Lower leg skin (tissue), 3 donors: ENCODE measurements around the gene SLC3A2.

Experiments used
- POLR2A ChIP-seq, 2 donors: fragments of 450-650 bp; IDR thresholded peaks; one replicate each; pipeline ENCODE4 v1.6.1; 2016 to 2017; ENCODE audit warnings: antibody characterized with exemption in 2 of 2, mild to moderate bottlenecking in 1 of 2, moderate library complexity in 1 of 2
- TF ChIP-seq, protein P1 (sequence below), 3 donors: fragments of 450-650 bp; IDR thresholded peaks; one replicate each; pipeline ENCODE4 v1.5.1; 2016; ENCODE audit warnings: antibody characterized with exemption in 3 of 3, mild to moderate bottlenecking in 3 of 3, moderate library complexity in 2 of 3

- TF ChIP-seq, protein P1, sequence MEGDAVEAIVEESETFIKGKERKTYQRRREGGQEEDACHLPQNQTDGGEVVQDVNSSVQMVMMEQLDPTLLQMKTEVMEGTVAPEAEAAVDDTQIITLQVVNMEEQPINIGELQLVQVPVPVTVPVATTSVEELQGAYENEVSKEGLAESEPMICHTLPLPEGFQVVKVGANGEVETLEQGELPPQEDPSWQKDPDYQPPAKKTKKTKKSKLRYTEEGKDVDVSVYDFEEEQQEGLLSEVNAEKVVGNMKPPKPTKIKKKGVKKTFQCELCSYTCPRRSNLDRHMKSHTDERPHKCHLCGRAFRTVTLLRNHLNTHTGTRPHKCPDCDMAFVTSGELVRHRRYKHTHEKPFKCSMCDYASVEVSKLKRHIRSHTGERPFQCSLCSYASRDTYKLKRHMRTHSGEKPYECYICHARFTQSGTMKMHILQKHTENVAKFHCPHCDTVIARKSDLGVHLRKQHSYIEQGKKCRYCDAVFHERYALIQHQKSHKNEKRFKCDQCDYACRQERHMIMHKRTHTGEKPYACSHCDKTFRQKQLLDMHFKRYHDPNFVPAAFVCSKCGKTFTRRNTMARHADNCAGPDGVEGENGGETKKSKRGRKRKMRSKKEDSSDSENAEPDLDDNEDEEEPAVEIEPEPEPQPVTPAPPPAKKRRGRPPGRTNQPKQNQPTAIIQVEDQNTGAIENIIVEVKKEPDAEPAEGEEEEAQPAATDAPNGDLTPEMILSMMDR (IDR thresholded peaks at IDR 0.05), result no peak
- TF ChIP-seq POLR2A (IDR thresholded peaks at IDR 0.05), result no peak
Measured at GRCh38 chr11:62912268-62912667, 31.6 kb downstream of the SLC3A2 start.
